ENCODE data around the gene USP46.

Gene USP46

GRCh38 chr4:52617336-52618020 is 41.6 kb downstream of the USP46 start:
- H3K4me3 ChIP-seq (ENCODE audit: low read depth, low read length): no peak overlapping the region
- TF ChIP-seq, protein P1, sequence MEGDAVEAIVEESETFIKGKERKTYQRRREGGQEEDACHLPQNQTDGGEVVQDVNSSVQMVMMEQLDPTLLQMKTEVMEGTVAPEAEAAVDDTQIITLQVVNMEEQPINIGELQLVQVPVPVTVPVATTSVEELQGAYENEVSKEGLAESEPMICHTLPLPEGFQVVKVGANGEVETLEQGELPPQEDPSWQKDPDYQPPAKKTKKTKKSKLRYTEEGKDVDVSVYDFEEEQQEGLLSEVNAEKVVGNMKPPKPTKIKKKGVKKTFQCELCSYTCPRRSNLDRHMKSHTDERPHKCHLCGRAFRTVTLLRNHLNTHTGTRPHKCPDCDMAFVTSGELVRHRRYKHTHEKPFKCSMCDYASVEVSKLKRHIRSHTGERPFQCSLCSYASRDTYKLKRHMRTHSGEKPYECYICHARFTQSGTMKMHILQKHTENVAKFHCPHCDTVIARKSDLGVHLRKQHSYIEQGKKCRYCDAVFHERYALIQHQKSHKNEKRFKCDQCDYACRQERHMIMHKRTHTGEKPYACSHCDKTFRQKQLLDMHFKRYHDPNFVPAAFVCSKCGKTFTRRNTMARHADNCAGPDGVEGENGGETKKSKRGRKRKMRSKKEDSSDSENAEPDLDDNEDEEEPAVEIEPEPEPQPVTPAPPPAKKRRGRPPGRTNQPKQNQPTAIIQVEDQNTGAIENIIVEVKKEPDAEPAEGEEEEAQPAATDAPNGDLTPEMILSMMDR (IDR thresholded peaks at IDR 0.05; ENCODE audit: insufficient read depth, low read depth, low read length, missing control alignments): no peak
- DNase-seq (ENCODE audit: low read depth): no peak

- TF ChIP-seq, protein P1 (IDR thresholded peaks at IDR 0.05; ENCODE audit: insufficient read depth, low read depth, low read length, missing control alignments): no peak
- no peak for DNase-seq (ENCODE audit: low read depth)
- no peak overlapping the region for H3K4me3 ChIP-seq (ENCODE audit: low read depth, low read length)
Observed at GRCh38 chr4:52614241-52614640, 44.9 kb downstream of the USP46 start.

GRCh38 chr4:52612341-52612740 is 46.8 kb downstream of the USP46 start:
- DNase-seq (ENCODE audit: low read depth): no peak
- TF ChIP-seq, protein P1 (IDR thresholded peaks at IDR 0.05; ENCODE audit: insufficient read depth, low read depth, low read length, missing control alignments): no peak

DNA sequence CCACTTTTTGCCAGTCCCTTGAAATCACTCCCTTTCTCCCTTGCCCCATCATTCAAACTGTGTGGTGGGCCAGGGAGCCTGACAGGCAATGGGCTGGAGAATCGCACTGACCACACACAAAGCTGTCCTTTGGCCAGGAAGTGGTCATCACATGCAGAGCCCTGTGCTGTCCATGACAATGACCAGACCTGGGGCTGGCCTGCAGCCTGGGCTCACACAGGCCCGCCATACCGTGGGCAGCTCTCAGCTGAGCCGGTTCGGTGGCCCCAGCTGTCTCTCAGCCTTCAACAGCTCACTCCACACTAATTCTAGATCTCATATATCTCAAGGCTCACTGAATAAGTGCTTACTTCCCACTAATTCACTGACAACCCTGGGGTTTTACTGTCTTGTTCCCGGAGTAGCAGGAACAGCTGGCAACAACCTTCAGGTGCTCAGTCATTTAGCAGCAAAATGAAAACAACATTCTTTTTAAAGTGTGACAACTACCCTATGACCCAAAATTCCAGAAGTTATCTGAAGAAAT is 48.0 kb downstream of the USP46 start:
- no peak for DNase-seq (ENCODE audit: low read depth)
- no peak overlapping the region for H3K4me3 ChIP-seq (ENCODE audit: low read depth, low read length)
- TF ChIP-seq, protein P1 (IDR thresholded peaks at IDR 0.05; ENCODE audit: insufficient read depth, low read depth, low read length, missing control alignments): no peak

More at GRCh38 chr4:52612341-52612740, 46.8 kb downstream of the USP46 start:
- no peak overlapping the region for H3K4me3 ChIP-seq (ENCODE audit: low read depth, low read length)

DNA sequence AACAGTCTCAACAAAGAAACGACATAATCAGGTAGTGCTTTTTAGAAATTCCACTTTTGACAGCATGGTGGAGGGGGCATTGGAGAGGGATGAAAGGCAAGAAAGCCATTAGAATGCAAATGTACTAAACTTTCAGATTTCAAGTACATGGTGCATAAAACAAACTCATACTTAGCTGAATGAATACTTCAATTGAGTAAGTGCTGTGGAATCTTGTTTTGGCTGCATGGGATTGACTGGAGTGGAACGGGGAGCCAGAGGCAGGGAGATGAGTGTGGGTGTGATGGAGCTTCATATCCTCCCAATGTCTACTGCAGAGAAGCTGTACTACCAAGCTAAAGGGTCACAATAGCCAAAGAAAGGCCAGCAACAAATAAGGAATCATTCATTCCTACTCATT is 52.4 kb downstream of the USP46 start:
- H3K4me3 ChIP-seq (ENCODE audit: low read depth, low read length): no peak overlapping the region
- TF ChIP-seq, protein P1 (IDR thresholded peaks at IDR 0.05; ENCODE audit: insufficient read depth, low read depth, low read length, missing control alignments): no peak
- DNase-seq (ENCODE audit: low read depth): no peak

DNA sequence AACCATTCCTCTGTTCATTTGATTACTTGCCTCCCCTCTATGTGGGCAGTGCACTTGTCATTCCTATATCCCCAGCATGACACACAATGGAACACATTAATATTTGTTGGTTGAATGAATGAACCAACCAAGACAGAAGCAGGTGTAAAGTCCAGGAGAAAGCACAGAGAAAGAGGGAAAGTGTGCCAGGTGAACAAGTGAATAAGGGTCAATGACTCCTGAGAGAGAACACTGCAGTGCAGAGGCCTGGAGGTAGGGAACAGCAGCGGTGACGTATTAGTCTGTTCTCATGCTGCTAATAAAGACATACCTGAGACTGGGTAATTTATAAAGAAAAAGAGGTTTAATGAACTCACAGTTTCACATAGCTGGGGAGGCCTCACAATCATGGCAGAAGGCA is 53.1 kb downstream of the USP46 start:
- no peak for DNase-seq (ENCODE audit: low read depth)
- TF ChIP-seq, protein P1 (IDR thresholded peaks at IDR 0.05; ENCODE audit: insufficient read depth, low read depth, low read length, missing control alignments): no peak
- no peak overlapping the region for H3K4me3 ChIP-seq (ENCODE audit: low read depth, low read length)

DNA sequence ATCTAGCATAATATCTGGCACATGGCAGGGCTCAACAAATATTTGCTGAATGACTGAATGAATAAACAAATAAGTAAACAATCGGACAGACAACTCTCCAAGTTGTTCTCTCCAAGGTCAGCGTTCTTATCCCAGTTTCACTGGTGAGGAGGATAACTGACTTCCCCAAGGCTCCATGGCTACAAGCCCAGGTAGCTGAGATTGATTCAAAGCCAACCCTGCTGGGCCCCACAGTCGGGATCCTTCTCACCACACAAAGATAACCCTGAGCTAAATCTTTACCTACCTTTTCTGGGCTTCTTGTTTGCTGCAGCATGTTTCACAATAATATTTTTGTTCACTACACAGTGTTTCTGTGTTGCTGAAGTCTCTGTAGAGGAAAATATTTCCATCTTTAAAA is 54.9 kb downstream of the USP46 start:
- TF ChIP-seq, protein P1 (IDR thresholded peaks at IDR 0.05; ENCODE audit: insufficient read depth, low read depth, low read length, missing control alignments): no peak
- H3K4me3 ChIP-seq (ENCODE audit: low read depth, low read length): no peak overlapping the region
- no peak for DNase-seq (ENCODE audit: low read depth)

Measured in GM12865 (cell line).